Ishikawa (cell line): Measurements from ENCODE around the gene ANKLE1.

Experiments
- CEBPB ChIP-seq: IDR thresholded peaks from 2 replicates; pipeline ENCODE4 v1.6.1; 2012
- CREB1 ChIP-seq: IDR thresholded peaks from 2 replicates; pipeline ENCODE4 v1.6.1; 2012; ENCODE audit warnings: low read depth
- EGR1 ChIP-seq: IDR thresholded peaks from 2 replicates; pipeline ENCODE4 v1.6.1; 2012
- EP300 ChIP-seq: IDR thresholded peaks from 2 replicates; pipeline ENCODE4 v1.6.1; 2012; ENCODE audit warnings: borderline replicate concordance
- FOXM1 ChIP-seq: IDR thresholded peaks from 2 replicates; pipeline ENCODE4 v1.6.1; 2012; ENCODE audit warnings: low read depth, borderline replicate concordance
- MAX ChIP-seq: IDR thresholded peaks from 2 replicates; pipeline ENCODE4 v1.6.1; 2012
- NFIC ChIP-seq: IDR thresholded peaks from 2 replicates; pipeline ENCODE4 v1.6.1; 2012
- RAD21 ChIP-seq: IDR thresholded peaks from 2 replicates; pipeline ENCODE4 v1.6.1; 2012; ENCODE audit warnings: low read depth
- REST ChIP-seq: IDR thresholded peaks from 2 replicates; pipeline ENCODE4 v1.6.1; 2012; ENCODE audit warnings: low read depth, mild to moderate bottlenecking
- TAF1 ChIP-seq: IDR thresholded peaks from 2 replicates; pipeline ENCODE4 v1.6.1; 2012; ENCODE audit warnings: low read depth, mild to moderate bottlenecking
- TCF12 ChIP-seq: IDR thresholded peaks from 2 replicates; pipeline ENCODE4 v1.6.1; 2012; ENCODE audit warnings: low read depth
- TEAD4 ChIP-seq: IDR thresholded peaks from 2 replicates; pipeline ENCODE4 v1.6.1; 2012
- YY1 ChIP-seq: IDR thresholded peaks from 2 replicates; pipeline ENCODE4 v1.6.1; 2012; ENCODE audit warnings: low read depth
- ZBTB7A ChIP-seq: IDR thresholded peaks from 2 replicates; pipeline ENCODE4 v1.6.1; 2012; ENCODE audit warnings: low read depth
- TF ChIP-seq, protein P1 (sequence below): IDR thresholded peaks from 2 replicates; pipeline ENCODE4 v1.6.1; 2012

Gene ANKLE1

DNA sequence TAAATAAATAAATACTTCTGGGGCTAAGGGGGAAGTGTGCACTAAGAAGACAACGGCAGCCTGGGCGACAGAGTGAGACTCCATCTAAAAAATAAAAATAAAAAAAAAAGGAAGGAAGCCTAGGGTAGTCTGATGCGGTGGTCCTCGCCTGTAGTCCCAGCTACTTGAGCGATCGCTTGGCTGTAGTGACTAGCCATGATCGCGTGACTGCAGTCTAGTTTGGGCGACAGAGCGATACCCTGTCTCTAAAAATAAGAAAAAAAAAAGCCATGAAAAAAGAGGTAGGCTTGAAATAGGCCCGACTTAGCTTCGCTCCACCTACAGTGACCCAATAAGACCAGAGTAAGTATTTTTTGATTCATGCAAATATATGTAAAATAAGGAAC lies 15.1 kb upstream of the ANKLE1 start:
- TF ChIP-seq TCF12 = no peak
- TF ChIP-seq TEAD4 = no peak
- TF ChIP-seq EGR1 = no peak
- no peak for TF ChIP-seq YY1

DNA sequence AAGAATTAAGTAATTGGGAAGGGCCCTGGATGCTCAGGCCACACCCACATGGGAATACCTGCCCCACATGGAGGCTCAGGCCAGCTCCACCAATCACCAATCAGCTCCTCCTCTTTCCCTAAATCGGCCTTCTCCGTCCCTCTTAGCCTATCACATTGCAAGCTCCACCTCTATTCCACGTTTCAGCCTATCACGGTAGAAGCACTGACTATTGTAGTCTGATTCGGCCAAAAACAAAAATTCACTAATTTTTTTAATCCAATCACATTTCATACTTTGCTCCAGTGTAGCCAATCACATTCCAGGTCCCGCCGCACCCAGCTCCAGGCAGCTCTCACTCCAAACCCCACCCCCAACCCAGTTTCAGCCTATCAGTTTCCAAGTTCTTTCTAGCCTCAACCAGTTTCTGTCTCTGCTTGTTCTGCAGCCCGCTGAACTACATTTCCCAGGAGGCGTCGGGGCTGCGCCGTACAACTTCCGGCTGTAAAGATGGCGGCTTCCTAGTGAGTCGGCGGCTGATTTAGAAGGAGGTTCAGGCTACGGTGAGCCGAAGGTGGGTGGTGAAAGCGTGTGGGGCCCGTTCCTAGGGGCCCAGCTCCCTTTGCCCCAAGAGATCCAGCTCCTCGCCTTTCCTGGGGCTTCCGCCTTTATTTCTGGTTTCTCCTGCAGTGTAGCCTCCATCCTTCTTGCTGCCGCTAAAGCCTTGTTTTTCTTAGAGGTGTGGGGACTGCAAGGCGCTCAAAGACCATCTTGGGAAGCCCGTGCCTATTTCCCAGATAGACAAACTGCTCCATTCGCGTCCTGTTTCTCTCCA lies 14.5 kb upstream of the ANKLE1 start, which contains the start of gene BABAM1:
BABAM1 (plus strand) TSS at position 469 of the 814 bp plus-strand sequence. CDS start 1,364 bp downstream, outside the sequence.
- TF ChIP-seq MAX = no peak
- TF ChIP-seq RAD21 = no peak
- TF ChIP-seq TAF1 = peak; percentile 96
- TF ChIP-seq TCF12 = peak; percentile 75
- peak; percentile 44; the same call in 1 of the 2 replicates for TF ChIP-seq EGR1
- peak; percentile 98 for TF ChIP-seq YY1
- peak; percentile 69; the same call in 1 of the 2 replicates for TF ChIP-seq CREB1
- TF ChIP-seq, protein P1, sequence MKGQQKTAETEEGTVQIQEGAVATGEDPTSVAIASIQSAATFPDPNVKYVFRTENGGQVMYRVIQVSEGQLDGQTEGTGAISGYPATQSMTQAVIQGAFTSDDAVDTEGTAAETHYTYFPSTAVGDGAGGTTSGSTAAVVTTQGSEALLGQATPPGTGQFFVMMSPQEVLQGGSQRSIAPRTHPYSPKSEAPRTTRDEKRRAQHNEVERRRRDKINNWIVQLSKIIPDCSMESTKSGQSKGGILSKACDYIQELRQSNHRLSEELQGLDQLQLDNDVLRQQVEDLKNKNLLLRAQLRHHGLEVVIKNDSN = 0 out of 2 replicates have a peak, but pooled peaks have one; percentile 10
- 0 out of 2 replicates have a peak, but pooled peaks have one; percentile 28 for TF ChIP-seq NFIC
- TF ChIP-seq CEBPB = no peak
- TF ChIP-seq TEAD4 = no peak
- no peak for TF ChIP-seq ZBTB7A
- TF ChIP-seq REST = 0 out of 2 replicates have a peak, but pooled peaks have one; percentile 26
- TF ChIP-seq EP300 = peak; percentile 32; the same call in 1 of the 2 replicates
- peak; percentile 81; the same call in 1 of the 2 replicates for TF ChIP-seq FOXM1

DNA sequence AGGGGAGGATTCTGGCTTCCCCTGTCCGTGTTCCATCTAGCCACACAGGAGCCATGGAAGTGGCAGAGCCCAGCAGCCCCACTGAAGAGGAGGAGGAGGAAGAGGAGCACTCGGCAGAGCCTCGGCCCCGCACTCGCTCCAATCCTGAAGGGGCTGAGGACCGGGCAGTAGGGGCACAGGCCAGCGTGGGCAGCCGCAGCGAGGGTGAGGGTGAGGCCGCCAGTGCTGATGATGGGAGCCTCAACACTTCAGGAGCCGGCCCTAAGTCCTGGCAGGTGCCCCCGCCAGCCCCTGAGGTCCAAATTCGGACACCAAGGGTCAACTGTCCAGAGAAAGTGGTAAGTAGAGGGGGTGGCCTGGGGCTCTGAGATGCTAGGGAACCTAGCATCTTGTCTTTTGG lies 12.9 kb upstream of the ANKLE1 start:
- no peak for TF ChIP-seq REST
- TF ChIP-seq YY1 = no peak

DNA sequence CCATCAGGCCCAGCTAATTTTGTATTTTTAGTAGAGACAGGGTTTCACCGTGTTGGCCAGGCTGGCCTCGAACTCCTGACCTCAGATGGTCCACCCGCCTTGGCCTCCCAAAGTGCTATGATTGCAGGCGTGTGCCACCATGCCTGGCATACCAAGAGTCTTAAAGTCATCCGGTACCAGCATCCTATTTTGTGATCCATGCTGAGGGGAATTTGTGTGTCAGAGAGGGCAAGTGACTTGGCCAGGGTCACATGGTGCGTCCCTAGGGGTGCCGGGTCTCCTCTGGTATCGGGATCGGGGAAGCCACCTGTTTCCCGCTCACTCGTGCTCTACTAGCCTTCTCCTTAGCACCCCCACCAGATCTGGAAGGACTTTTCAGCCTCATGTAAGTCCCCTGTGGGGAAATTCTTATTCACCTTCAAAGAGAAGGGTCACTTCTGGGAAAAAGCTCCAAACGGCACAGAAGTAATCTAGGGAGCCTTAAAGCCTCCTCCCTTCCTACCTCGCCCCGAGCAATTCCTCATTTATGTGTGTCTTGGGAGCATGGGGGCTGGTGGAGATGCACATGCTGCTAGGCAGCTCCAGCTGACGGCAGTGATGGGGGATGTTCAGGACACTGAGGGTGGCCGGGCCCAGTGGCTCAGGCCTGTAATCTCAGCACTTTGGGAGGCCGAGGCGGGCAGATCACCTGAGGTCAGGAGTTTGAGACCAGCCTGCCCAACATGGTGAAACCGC lies 6.1 kb upstream of the ANKLE1 start:
- TF ChIP-seq TCF12 = no peak
- no peak for TF ChIP-seq ZBTB7A
- no peak for TF ChIP-seq REST
- no peak for TF ChIP-seq CEBPB
- TF ChIP-seq RAD21 = no peak
- TF ChIP-seq NFIC = no peak
- TF ChIP-seq YY1 = no peak
- TF ChIP-seq EP300 = no peak
- TF ChIP-seq CREB1 = no peak
- no peak for TF ChIP-seq TAF1
- TF ChIP-seq, protein P1 = no peak
- no peak for TF ChIP-seq EGR1
- TF ChIP-seq TEAD4 = no peak
